GM20000 (cell line): ENCODE data around the gene MT1A.

Experiments
- DNase-seq: peaks from one replicate; pipeline ENCODE4 v3.0.0; 2012; ENCODE audit warnings: low spot score
- CTCF ChIP-seq: IDR thresholded peaks from 2 replicates; pipeline ENCODE4 v1.5.1; 2012; ENCODE audit warnings: mild to moderate bottlenecking, control low read depth; ENCODE audit errors: extremely low read depth, missing control alignments

MT1A gene

GRCh38 chr16:56600398-56600999 lies 38.0 kb upstream of the MT1A start:
- peak; percentile 69 for TF ChIP-seq CTCF
- peak; percentile 69 for DNase-seq

- TF ChIP-seq CTCF, result no peak
- DNase-seq, result no peak
Measured at GRCh38 chr16:56601325-56601724, 37.1 kb upstream of the MT1A start.

- no peak for TF ChIP-seq CTCF
Measured at GRCh38 chr16:56603589-56603988, 34.9 kb upstream of the MT1A start.

GRCh38 chr16:56604966-56605365 lies 33.5 kb upstream of the MT1A start:
- no peak for DNase-seq
- no peak for TF ChIP-seq CTCF

More at GRCh38 chr16:56603589-56603988, 34.9 kb upstream of the MT1A start:
- DNase-seq, result no peak

GRCh38 chr16:56605475-56605874 lies 33.0 kb upstream of the MT1A start:
- DNase-seq, result no peak
- no peak for TF ChIP-seq CTCF

- TF ChIP-seq CTCF, result no peak
- no peak for DNase-seq
Measured at GRCh38 chr16:56606071-56606475, 32.4 kb upstream of the MT1A start.

GRCh38 chr16:56606476-56607108 lies 31.9 kb upstream of the MT1A start:
- no peak for TF ChIP-seq CTCF
- DNase-seq, result no peak
